DOHH2 (cell line): ENCODE measurements around the gene LRRC3C.

ENCODE experiments used
- H3F3A ChIP-seq: fragments of 200-600 bp; sonication (generic), shearing (Covaris generic); 2 replicates; pipeline ENCODE4 v1.6.0; 2016; ENCODE audit warnings: antibody characterized with exemption, mild to moderate bottlenecking; ENCODE audit not compliant: control insufficient read depth, insufficient read depth
- H3K27ac ChIP-seq: fragments of 200-600 bp; sonication (generic); 2 replicates; pipeline ENCODE4 v1.5.1; 2014; ENCODE audit warnings: low read depth, mild to moderate bottlenecking, low read length, moderate library complexity
- H3K27me3 ChIP-seq: fragments of 200-600 bp; sonication (generic); 2 replicates; pipeline ENCODE4 v1.6.1; 2014; ENCODE audit warnings: mild to moderate bottlenecking, low read length, mixed read lengths; ENCODE audit not compliant: control insufficient read depth
- H3K36me3 ChIP-seq: fragments of 200-600 bp; sonication (generic); 2 replicates; pipeline ENCODE4 v1.6.1; 2014; ENCODE audit warnings: mild to moderate bottlenecking, low read length, moderate library complexity, mixed read lengths; ENCODE audit not compliant: control insufficient read depth
- H3K4me1 ChIP-seq: fragments of 200-600 bp; sonication (generic); 2 replicates; pipeline ENCODE4 v1.6.1; 2014; ENCODE audit warnings: mild to moderate bottlenecking, low read length, mixed read lengths; ENCODE audit not compliant: control insufficient read depth
- H3K4me2 ChIP-seq: fragments of 200-600 bp; sonication (generic); 2 replicates; pipeline ENCODE4 v1.6.0; 2014; ENCODE audit warnings: mild to moderate bottlenecking, low read length, moderate library complexity
- H3K4me3 ChIP-seq: fragments of 200-600 bp; sonication (generic); 2 replicates; pipeline ENCODE4 v1.5.1; 2014; ENCODE audit warnings: mild to moderate bottlenecking, low read length, mixed read lengths
- H3K79me2 ChIP-seq: fragments of 200-600 bp; sonication (generic); 2 replicates; pipeline ENCODE4 v1.6.1; 2014; ENCODE audit warnings: mild to moderate bottlenecking, low read length, mixed read lengths; ENCODE audit not compliant: control insufficient read depth
- H3K9me2 ChIP-seq: fragments of 200-600 bp; sonication (generic); replicated peaks from 2 replicates; pipeline ENCODE4 v1.6.1; 2014; ENCODE audit warnings: mild to moderate bottlenecking, low read length, mixed read lengths; ENCODE audit not compliant: control insufficient read depth
- H3K9me3 ChIP-seq: fragments of 200-600 bp; sonication (generic); 2 replicates; pipeline ENCODE4 v1.6.1; 2014; ENCODE audit warnings: antibody characterized with exemption, low read length, mixed read lengths; ENCODE audit not compliant: control insufficient read depth, insufficient read depth
- H4K20me1 ChIP-seq: fragments of 200-600 bp; sonication (generic); 2 replicates; pipeline ENCODE4 v1.6.0; 2014; ENCODE audit warnings: low read depth, mild to moderate bottlenecking, antibody characterized with exemption, low read length, moderate library complexity; ENCODE audit not compliant: control insufficient read depth, insufficient read depth
- EZH2phosphoT487 ChIP-seq: fragments of 200-600 bp; sonication (generic); IDR thresholded peaks from 2 replicates; pipeline ENCODE4 v1.6.1; 2017; ENCODE audit warnings: borderline replicate concordance, mild to moderate bottlenecking, antibody characterized with exemption, low read length, moderate library complexity, mixed read lengths
- TF ChIP-seq, protein P1 (sequence below): fragments of 200-600 bp; sonication (generic); IDR thresholded peaks from one replicate; pipeline ENCODE4 v1.5.1; 2014; ENCODE audit warnings: antibody characterized with exemption, mild to moderate bottlenecking, low read depth, low read length; ENCODE audit not compliant: poor library complexity, severe bottlenecking

Gene LRRC3C

DNA sequence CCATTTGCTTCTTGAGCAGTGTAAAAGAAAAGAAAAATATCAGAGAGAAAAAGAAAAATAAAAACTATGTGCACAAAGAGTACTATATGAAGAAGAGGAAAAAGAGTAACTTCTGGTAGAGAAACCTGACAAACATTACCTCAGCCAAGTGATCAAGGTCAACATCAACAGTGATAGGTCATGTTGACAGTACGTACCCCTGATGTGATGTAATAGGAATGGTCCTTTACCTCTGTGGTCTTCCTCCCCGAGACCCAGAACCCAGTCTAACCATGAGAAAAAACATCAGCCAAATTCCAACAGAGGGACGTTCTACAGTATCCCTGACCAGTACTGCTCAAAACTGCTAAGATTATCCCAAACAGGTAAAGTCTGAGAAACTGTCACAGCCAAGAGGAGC lies 13.5 kb upstream of the LRRC3C start:
- Histone ChIP-seq H3K4me1 (peaks cover 9% of the 10 kb centered on the region), H3K9me3 (no peaks in the 10 kb centered on the region), H3K27me3 (no peaks in the 10 kb centered on the region), H3F3A (no peaks in the 10 kb centered on the region; the same call in 1 of the 2 replicates), H3K79me2 (no peaks in the 10 kb centered on the region), H4K20me1 (no peaks in the 10 kb centered on the region), H3K36me3 (no peaks in the 10 kb centered on the region), H3K9me2 (no peaks in the 10 kb centered on the region), H3K4me2 (no peak overlapping the region), H3K27ac (no peak overlapping the region), H3K4me3 (no peak overlapping the region)
- TF ChIP-seq, protein P1, sequence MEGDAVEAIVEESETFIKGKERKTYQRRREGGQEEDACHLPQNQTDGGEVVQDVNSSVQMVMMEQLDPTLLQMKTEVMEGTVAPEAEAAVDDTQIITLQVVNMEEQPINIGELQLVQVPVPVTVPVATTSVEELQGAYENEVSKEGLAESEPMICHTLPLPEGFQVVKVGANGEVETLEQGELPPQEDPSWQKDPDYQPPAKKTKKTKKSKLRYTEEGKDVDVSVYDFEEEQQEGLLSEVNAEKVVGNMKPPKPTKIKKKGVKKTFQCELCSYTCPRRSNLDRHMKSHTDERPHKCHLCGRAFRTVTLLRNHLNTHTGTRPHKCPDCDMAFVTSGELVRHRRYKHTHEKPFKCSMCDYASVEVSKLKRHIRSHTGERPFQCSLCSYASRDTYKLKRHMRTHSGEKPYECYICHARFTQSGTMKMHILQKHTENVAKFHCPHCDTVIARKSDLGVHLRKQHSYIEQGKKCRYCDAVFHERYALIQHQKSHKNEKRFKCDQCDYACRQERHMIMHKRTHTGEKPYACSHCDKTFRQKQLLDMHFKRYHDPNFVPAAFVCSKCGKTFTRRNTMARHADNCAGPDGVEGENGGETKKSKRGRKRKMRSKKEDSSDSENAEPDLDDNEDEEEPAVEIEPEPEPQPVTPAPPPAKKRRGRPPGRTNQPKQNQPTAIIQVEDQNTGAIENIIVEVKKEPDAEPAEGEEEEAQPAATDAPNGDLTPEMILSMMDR: no peak
- no peak for TF ChIP-seq EZH2phosphoT487

DNA sequence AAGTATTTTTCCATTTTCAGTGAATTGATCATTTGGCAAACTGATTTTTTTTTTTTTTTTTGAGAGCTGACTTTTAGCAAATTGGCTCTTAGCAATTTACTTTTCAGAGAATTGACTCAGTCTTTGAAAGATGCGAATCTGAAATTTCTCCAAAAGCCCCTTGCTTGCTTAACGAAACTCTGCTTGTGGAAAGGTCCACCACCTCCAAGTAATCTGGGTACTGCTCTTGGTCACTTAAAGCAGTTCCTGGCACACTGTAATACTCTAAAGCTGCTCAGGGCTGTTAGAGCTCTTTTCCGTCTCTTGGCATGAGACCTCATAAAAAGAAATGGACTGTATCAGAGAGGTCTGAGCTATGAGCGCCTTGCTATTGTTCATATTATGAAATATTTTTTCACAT lies 12.0 kb upstream of the LRRC3C start:
- no peaks in the 10 kb centered on the region; the same call in 1 of the 2 replicates for H3F3A ChIP-seq
- no peaks in the 10 kb centered on the region for H3K27me3 ChIP-seq
- peaks cover 2% of the 10 kb centered on the region; the same call in 1 of the 2 replicates for H3K36me3 ChIP-seq
- no peaks in the 10 kb centered on the region for H3K79me2 ChIP-seq
- H4K20me1 ChIP-seq: no peaks in the 10 kb centered on the region
- H3K4me2 ChIP-seq: no peak overlapping the region
- no peaks in the 10 kb centered on the region for H3K9me2 ChIP-seq
- TF ChIP-seq EZH2phosphoT487: no peak
- TF ChIP-seq, protein P1: no peak
- no peak overlapping the region for H3K27ac ChIP-seq
- H3K4me1 ChIP-seq: peaks cover 11% of the 10 kb centered on the region
- no peaks in the 10 kb centered on the region for H3K9me3 ChIP-seq
- H3K4me3 ChIP-seq: no peak overlapping the region

DNA sequence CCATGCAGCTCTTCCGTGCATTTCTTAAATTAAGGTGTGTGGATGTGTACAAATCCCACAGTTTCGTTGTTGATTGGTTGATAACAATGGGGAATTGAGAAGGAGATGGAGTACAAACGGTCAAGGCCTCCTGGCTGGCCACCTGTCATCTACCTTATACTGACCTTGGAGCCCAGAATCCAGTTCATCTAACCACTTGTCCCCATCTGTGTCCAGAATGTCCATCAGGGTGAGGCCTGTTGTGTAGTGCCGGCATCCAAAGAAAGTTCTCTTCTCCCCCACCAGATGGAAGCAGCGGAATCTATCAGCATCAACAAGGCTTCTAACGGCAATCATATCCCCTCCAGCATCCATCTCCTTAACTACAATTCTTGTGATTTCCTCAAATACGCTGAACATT lies 10.6 kb upstream of the LRRC3C start:
- Histone ChIP-seq H3F3A (no peaks in the 10 kb centered on the region; the same call in 1 of the 2 replicates), H3K27ac (no peak overlapping the region), H3K9me3 (no peaks in the 10 kb centered on the region), H4K20me1 (no peaks in the 10 kb centered on the region), H3K9me2 (no peaks in the 10 kb centered on the region), H3K4me1 (peaks cover 19% of the 10 kb centered on the region), H3K4me3 (no peak overlapping the region), H3K36me3 (peaks cover 12% of the 10 kb centered on the region), H3K4me2 (no peak overlapping the region), H3K27me3 (no peaks in the 10 kb centered on the region), H3K79me2 (no peaks in the 10 kb centered on the region)
- TF ChIP-seq EZH2phosphoT487: no peak
- TF ChIP-seq, protein P1: no peak
